SU-DHL-6 (cell line): ENCODE results near the gene ANTXR2.
"Not testable (repeated sequence)": the region's sequence is repeated elsewhere in the genome, so short reads cannot be mapped to it uniquely, and the experiment has no call there.

ENCODE experiments used
- EZH2phosphoT487 ChIP-seq: fragments of 200-600 bp; sonication (generic), shearing (Covaris generic); conservative IDR thresholded peaks from 2 replicates; pipeline ENCODE4 v1.6.1; 2018; ENCODE audit warnings: mild to moderate bottlenecking, antibody characterized with exemption, low read length, moderate library complexity, mixed read lengths
- TF ChIP-seq, protein P1 (sequence below): fragments of 200-600 bp; sonication (generic); IDR thresholded peaks from one replicate; pipeline ENCODE4 v1.5.1; 2017; ENCODE audit warnings: antibody characterized with exemption, mild to moderate bottlenecking, low read length, moderate library complexity; ENCODE audit not compliant: insufficient read depth, poor library complexity, severe bottlenecking

GRCh38 chr4:80119620-80120019, 46.6 kb upstream of the ANTXR2 start:
- TF ChIP-seq, protein P1, sequence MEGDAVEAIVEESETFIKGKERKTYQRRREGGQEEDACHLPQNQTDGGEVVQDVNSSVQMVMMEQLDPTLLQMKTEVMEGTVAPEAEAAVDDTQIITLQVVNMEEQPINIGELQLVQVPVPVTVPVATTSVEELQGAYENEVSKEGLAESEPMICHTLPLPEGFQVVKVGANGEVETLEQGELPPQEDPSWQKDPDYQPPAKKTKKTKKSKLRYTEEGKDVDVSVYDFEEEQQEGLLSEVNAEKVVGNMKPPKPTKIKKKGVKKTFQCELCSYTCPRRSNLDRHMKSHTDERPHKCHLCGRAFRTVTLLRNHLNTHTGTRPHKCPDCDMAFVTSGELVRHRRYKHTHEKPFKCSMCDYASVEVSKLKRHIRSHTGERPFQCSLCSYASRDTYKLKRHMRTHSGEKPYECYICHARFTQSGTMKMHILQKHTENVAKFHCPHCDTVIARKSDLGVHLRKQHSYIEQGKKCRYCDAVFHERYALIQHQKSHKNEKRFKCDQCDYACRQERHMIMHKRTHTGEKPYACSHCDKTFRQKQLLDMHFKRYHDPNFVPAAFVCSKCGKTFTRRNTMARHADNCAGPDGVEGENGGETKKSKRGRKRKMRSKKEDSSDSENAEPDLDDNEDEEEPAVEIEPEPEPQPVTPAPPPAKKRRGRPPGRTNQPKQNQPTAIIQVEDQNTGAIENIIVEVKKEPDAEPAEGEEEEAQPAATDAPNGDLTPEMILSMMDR, result not testable (repeated sequence)
- TF ChIP-seq EZH2phosphoT487, result not testable (repeated sequence)
